SK-N-MC (cell line): ENCODE data around the gene ZNF410.
"Not testable (repeated sequence)": the region's sequence is repeated elsewhere in the genome, so short reads cannot be mapped to it uniquely, and the experiment has no call there.

Source experiments
- EZH2 ChIP-seq: fragments of 200-600 bp; sonication (generic); IDR thresholded peaks from one replicate; pipeline ENCODE4 v1.6.1; 2017; ENCODE audit warnings: antibody characterized with exemption
- POLR2AphosphoS5 ChIP-seq: IDR thresholded peaks from 2 replicates; pipeline ENCODE4 v1.6.1; 2012; ENCODE audit warnings: mild to moderate bottlenecking, low read depth, low read length, borderline replicate concordance

DNA sequence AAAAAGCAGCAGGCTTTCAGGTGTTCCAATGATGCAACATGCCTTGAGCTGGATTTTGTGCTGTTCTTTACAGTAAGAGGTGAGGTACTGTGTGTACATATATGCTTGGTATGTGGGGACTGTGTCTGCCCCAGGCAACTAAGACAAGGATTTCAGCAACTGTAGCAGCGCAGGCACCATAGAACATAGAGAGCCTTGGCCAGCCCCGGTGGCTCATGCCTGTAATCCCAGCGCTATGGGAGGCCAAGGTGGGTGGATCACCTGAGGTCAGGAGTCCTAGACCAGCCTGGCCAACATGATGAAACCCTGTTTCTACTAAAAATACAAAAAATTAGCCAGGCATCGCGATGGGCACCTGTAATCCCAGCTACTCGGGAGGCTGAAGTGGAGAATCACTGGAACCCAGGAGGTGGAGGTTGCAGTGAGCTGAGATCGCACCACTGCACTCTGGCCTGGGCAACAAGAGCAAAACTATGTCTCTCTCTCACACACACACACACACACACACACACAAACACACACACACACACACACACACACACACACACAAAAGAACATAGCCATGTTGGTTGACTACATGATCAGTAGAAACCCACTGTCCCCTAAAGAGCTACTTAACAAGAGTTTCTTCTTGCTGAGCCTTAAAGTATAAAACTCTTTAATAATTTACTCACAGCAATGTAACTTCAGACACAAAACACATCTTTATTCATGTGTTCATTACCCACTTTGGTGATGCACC is 48.2 kb upstream of the ZNF410 start:
- not testable (repeated sequence) for TF ChIP-seq POLR2AphosphoS5, EZH2
